22Rv1 (cell line): ENCODE results near the gene SYVN1.

Source experiments
- CTCF ChIP-seq: fragments of 450-650 bp; IDR thresholded peaks from 2 replicates; pipeline ENCODE4 v1.5.1; 2017; ENCODE audit warnings: mild to moderate bottlenecking
- ZFX ChIP-seq: fragments of 450-650 bp; IDR thresholded peaks from 2 replicates; pipeline ENCODE4 v1.6.1; 2017; ENCODE audit warnings: antibody characterized with exemption, borderline replicate concordance

- TF ChIP-seq CTCF (no peak), ZFX (no peak)
Measured at GRCh38 chr11:65131895-65132237, 2.5 kb downstream of the SYVN1 start.
